ENCODE data around the gene COG2. TPM values are rescaled to one million over a fixed set of nuclear protein-coding genes. Genes with fewer than 3 reads are reported as not detected.

Gene COG2
- total and polyA plus RNA-seq, 2 of the 13 experiments (the other 11 are each of a cell fraction or from before 2014, with no cell fraction given) = 16.8 to 36.3 TPM

DNA sequence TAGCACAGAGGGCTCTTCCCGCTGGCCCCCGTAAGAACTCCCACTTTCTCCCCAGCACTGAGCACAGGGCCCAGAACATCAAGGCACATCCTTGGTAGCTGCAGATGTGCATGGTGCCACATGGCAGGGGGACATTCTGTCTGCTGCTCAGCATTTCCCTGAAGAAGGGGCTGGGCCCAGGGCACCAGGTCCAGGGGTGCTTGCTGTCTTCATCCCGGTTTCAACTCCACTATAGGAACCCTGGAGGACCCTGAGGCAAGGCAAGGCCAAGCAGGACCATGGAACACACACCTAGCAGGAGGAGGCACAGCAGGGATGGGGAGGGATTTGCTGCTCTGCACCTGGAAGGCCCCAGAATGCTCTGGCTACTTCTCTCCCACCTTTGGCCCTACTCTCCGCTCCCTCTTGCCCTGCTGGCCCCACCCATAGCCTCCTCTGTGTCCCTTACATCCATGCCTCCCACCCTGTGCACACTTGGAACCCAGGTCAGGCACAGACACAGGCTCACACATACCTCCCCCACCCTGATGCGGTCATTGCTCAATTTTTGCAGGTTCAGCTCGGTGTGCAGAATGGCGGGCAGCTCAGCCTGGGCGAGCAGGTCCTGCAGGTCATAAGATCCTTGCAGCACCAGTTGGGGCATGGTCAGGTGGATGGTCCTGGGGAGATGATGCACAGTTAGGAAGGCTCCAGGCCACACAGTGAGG, 61.6 kb downstream of the COG2 start:
- peaks cover 26 to 52% of the 10 kb centered on the region in 2 experiments for H3K36me3 ChIP-seq (replicated peaks in 1 of 2; ENCODE audit: control insufficient read depth in 1 of 2, insufficient read depth in 2 of 2, low read length in 2 of 2)
- H4K20me1 ChIP-seq (ENCODE audit: insufficient read depth, low read length) = peaks cover 57% of the 10 kb centered on the region
- ATAC-seq (no peak), DNase-seq (ENCODE audit: low spot score) (no peak), FAIRE-seq (no peak)
- peaks cover 96% of the 10 kb centered on the region for H3K4me1 ChIP-seq (ENCODE audit: insufficient read depth, low read length)
- ChIA-PET CTCF (ENCODE audit: low intra/inter-chr PET ratio, low total read pairs) (no interaction called here), POLR2A (interaction anchor here (0.7 to 5.3 kb wide), 12 partner anchors 9 to 1195 kb away, joined by 3 to 94 read pairs (median 6); partner anchors contain the start of genes AGT and NUP133)
- no peaks in the 10 kb centered on the region for H3K27me3 ChIP-seq (ENCODE audit: control insufficient read depth in 1 of 2, insufficient read depth in 2 of 2, low read length in 2 of 2)
- H2AFZ ChIP-seq (ENCODE audit: low read length) = no peak overlapping the region
- 84% methylated on average over 4 of the region's 8 CpGs for WGBS (ENCODE audit: low lambda C conversion rate)
- peaks cover 35% of the 10 kb centered on the region for H3K79me2 ChIP-seq (ENCODE audit: insufficient read depth, low read length)
- in situ Hi-C loops (cut with HindIII; ENCODE audit: extremely low pct_ligation_motif_present, low pct_unique_long_range_greater_than_20kb) = loop anchor here (5.0 kb wide), 1 partner anchor 62 kb away; the partner anchor contains the start of gene COG2
- no peaks in the 10 kb centered on the region for H3K9me3 ChIP-seq (ENCODE audit: low read length)
- peak overlapping the region in 1 of 3 experiments; percentile 32; a peak in 1 of 6 replicates for H3K4me3 ChIP-seq (replicated peaks in 1 of 3; ENCODE audit: insufficient read depth in 1 of 3, low read depth in 2 of 3, low read length in 3 of 3)
- peak overlapping the region; percentile 89 for H3K27ac ChIP-seq (ENCODE audit: extremely low read length, insufficient read depth, low read length)
- H3K9ac ChIP-seq (ENCODE audit: insufficient read depth, low read depth, low read length) = peak overlapping the region; percentile 20
- H3K4me2 ChIP-seq (ENCODE audit: low read depth, low read length) = peak overlapping the region; percentile 36
- intact Hi-C loops (cut with micrococcal nuclease; ENCODE audit: unreplicated experiment) = loop anchor here (1.0 to 2.0 kb wide), 5 partner anchors 23 to 71 kb away; partner anchors contain the start of gene COG2
- no TSS peak for BruUV-seq (replicated peaks)
- TF ChIP-seq PAF1 (CRISPR knock-in tag; IDR thresholded peaks at IDR 0.05) (peak; percentile 95; the same call in 1 of the 2 replicates), ZNF253 (CRISPR knock-in tag; IDR thresholded peaks at IDR 0.05; ENCODE audit: borderline replicate concordance) (no peak; the same call in 1 of the 2 replicates), ZNF619 (CRISPR knock-in tag; IDR thresholded peaks at IDR 0.05) (0 out of 2 replicates have a peak, but pooled peaks have one; percentile 22), ZNF605 (CRISPR knock-in tag; IDR thresholded peaks at IDR 0.05) (0 out of 2 replicates have a peak, but pooled peaks have one; percentile 2), NCOA1 (CRISPR knock-in tag; IDR thresholded peaks at IDR 0.05) (no peak), ZNF382 (CRISPR knock-in tag; IDR thresholded peaks at IDR 0.05; ENCODE audit: borderline replicate concordance) (no peak), ZBTB1 (CRISPR knock-in tag; IDR thresholded peaks at IDR 0.05; ENCODE audit: borderline replicate concordance) (no peak), ZNF33B (CRISPR knock-in tag; IDR thresholded peaks at IDR 0.05) (0 out of 2 replicates have a peak, but pooled peaks have one; percentile 14), HOXA9 (CRISPR knock-in tag; IDR thresholded peaks at IDR 0.05; ENCODE audit: borderline replicate concordance) (peak; percentile 49; the same call in 1 of the 2 replicates), SAFB2 (CRISPR knock-in tag; IDR thresholded peaks at IDR 0.05; ENCODE audit: borderline replicate concordance, low read depth) (0 out of 2 replicates have a peak, but pooled peaks have one; percentile 19), MTA1 (CRISPR knock-in tag; IDR thresholded peaks at IDR 0.05; ENCODE audit: borderline replicate concordance) (no peak)
- TF ChIP-seq, protein P1, sequence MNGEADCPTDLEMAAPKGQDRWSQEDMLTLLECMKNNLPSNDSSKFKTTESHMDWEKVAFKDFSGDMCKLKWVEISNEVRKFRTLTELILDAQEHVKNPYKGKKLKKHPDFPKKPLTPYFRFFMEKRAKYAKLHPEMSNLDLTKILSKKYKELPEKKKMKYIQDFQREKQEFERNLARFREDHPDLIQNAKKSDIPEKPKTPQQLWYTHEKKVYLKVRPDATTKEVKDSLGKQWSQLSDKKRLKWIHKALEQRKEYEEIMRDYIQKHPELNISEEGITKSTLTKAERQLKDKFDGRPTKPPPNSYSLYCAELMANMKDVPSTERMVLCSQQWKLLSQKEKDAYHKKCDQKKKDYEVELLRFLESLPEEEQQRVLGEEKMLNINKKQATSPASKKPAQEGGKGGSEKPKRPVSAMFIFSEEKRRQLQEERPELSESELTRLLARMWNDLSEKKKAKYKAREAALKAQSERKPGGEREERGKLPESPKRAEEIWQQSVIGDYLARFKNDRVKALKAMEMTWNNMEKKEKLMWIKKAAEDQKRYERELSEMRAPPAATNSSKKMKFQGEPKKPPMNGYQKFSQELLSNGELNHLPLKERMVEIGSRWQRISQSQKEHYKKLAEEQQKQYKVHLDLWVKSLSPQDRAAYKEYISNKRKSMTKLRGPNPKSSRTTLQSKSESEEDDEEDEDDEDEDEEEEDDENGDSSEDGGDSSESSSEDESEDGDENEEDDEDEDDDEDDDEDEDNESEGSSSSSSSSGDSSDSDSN (CRISPR knock-in tag; IDR thresholded peaks at IDR 0.05) = peak; percentile 15; the same call in 1 of the 2 replicates
- TF ChIP-seq, protein P2, sequence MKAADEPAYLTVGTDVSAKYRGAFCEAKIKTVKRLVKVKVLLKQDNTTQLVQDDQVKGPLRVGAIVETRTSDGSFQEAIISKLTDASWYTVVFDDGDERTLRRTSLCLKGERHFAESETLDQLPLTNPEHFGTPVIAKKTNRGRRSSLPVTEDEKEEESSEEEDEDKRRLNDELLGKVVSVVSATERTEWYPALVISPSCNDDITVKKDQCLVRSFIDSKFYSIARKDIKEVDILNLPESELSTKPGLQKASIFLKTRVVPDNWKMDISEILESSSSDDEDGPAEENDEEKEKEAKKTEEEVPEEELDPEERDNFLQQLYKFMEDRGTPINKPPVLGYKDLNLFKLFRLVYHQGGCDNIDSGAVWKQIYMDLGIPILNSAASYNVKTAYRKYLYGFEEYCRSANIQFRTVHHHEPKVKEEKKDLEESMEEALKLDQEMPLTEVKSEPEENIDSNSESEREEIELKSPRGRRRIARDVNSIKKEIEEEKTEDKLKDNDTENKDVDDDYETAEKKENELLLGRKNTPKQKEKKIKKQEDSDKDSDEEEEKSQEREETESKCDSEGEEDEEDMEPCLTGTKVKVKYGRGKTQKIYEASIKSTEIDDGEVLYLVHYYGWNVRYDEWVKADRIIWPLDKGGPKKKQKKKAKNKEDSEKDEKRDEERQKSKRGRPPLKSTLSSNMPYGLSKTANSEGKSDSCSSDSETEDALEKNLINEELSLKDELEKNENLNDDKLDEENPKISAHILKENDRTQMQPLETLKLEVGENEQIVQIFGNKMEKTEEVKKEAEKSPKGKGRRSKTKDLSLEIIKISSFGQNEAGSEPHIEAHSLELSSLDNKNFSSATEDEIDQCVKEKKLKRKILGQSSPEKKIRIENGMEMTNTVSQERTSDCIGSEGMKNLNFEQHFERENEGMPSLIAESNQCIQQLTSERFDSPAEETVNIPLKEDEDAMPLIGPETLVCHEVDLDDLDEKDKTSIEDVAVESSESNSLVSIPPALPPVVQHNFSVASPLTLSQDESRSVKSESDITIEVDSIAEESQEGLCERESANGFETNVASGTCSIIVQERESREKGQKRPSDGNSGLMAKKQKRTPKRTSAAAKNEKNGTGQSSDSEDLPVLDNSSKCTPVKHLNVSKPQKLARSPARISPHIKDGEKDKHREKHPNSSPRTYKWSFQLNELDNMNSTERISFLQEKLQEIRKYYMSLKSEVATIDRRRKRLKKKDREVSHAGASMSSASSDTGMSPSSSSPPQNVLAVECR (CRISPR knock-in tag; IDR thresholded peaks at IDR 0.05; ENCODE audit: borderline replicate concordance) = no peak
- TF ChIP-seq, protein P3, sequence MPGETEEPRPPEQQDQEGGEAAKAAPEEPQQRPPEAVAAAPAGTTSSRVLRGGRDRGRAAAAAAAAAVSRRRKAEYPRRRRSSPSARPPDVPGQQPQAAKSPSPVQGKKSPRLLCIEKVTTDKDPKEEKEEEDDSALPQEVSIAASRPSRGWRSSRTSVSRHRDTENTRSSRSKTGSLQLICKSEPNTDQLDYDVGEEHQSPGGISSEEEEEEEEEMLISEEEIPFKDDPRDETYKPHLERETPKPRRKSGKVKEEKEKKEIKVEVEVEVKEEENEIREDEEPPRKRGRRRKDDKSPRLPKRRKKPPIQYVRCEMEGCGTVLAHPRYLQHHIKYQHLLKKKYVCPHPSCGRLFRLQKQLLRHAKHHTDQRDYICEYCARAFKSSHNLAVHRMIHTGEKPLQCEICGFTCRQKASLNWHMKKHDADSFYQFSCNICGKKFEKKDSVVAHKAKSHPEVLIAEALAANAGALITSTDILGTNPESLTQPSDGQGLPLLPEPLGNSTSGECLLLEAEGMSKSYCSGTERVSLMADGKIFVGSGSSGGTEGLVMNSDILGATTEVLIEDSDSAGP (CRISPR knock-in tag; IDR thresholded peaks at IDR 0.05; ENCODE audit: borderline replicate concordance) = peak; percentile 10; the same call in 1 of the 2 replicates
